Esophagus squamous epithelium (tissue), 4 donors: ENCODE data around the gene MBD5.

ENCODE experiments used
- POLR2A ChIP-seq, 4 donors: fragments of 450-650 bp; IDR thresholded peaks; one replicate each; pipeline ENCODE4 v1.6.1; 2017; ENCODE audit warnings: antibody characterized with exemption in 4 of 4, mild to moderate bottlenecking in 4 of 4, moderate library complexity in 3 of 4
- TF ChIP-seq, protein P1 (sequence below), 6 experiments: fragments of 450-650 bp in 4 of 6; fragments of 200-600 bp in 2 of 6; sonication (generic) in 2 of 6; IDR thresholded peaks; one replicate each; pipeline ENCODE4 v1.5.1; 2016 to 2019; ENCODE audit warnings: antibody characterized with exemption in 6 of 6, mild to moderate bottlenecking in 4 of 6, moderate library complexity in 4 of 6

DNA sequence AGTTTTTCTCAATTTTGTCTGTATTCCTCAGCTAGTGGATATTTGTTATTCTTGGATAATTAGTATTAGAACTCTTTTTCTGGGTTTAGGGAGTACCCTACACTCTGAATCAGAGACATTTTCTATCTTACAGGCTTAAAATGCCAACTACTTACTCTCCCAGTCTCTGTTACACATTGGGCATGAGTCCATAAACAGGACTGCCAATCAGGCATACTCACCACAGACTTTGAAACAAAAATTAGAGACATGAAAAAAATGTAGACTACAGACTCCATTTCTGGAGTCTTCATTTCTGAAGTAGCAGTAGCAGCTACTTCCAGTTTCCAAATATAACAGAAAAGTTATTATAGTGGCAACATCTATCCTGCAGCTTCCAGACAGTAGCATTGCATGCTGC, 279.7 kb downstream of the MBD5 start:
- TF ChIP-seq, protein P1, sequence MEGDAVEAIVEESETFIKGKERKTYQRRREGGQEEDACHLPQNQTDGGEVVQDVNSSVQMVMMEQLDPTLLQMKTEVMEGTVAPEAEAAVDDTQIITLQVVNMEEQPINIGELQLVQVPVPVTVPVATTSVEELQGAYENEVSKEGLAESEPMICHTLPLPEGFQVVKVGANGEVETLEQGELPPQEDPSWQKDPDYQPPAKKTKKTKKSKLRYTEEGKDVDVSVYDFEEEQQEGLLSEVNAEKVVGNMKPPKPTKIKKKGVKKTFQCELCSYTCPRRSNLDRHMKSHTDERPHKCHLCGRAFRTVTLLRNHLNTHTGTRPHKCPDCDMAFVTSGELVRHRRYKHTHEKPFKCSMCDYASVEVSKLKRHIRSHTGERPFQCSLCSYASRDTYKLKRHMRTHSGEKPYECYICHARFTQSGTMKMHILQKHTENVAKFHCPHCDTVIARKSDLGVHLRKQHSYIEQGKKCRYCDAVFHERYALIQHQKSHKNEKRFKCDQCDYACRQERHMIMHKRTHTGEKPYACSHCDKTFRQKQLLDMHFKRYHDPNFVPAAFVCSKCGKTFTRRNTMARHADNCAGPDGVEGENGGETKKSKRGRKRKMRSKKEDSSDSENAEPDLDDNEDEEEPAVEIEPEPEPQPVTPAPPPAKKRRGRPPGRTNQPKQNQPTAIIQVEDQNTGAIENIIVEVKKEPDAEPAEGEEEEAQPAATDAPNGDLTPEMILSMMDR (IDR thresholded peaks at IDR 0.05): no peak
- TF ChIP-seq POLR2A (IDR thresholded peaks at IDR 0.05): no peak
